HCT116 (cell line): ENCODE results near the gene SMIM3. TPM values are rescaled to one million over a fixed set of nuclear protein-coding genes. Genes with fewer than 3 reads are reported as not detected.
A peak's percentile ranks its signal among the peaks of the same experiment; 100 is the strongest.

Source experiments
- ATAC-seq: fragments of 200-7000 bp; cut with Tn5 transposase; 2 replicates; pipeline ENCODE4 v1.9.1; 2020; ENCODE audit warnings: mild to moderate bottlenecking, moderate library complexity
- BruUV-seq: library from RNA; stranded (reverse); fragments of 400-500 nt; replicated peaks from 2 replicates; lab custom pipeline; 2021; lab: Mats Ljungman, UMichigan
- CTCF ChIA-PET: fragments of 300-600 bp; sonication (Branson Sonifier 250); formaldehyde crosslinking; loops from one replicate; lab custom pipeline; 2021; ENCODE audit warnings: antibody characterized with exemption; lab: Charles Lee
- POLR2A ChIA-PET: fragments of 300-600, 350-600 bp; sonication (Branson Sonifier 250); formaldehyde crosslinking; loops from one replicate; lab custom pipeline; 2021; ENCODE audit warnings: antibody characterized with exemption; lab: Charles Lee
- RAD21 ChIA-PET, 2 experiments: fragments of 300-600 bp; sonication (Branson Sonifier 250); formaldehyde crosslinking; loops; one replicate each; lab custom pipeline; 2023; ENCODE audit warnings: low total read pairs in 2 of 2; ENCODE audit not compliant: uncharacterized antibody in 2 of 2, unreplicated experiment in 2 of 2, low non-redundant PET in 1 of 2; lab: Charles Lee
- DNase-seq: peaks from one replicate; pipeline ENCODE4 v3.0.0-alpha.2; 2010; ENCODE audit warnings: low read depth, low spot score
- H2AFZ ChIP-seq: fragments of 200-600 bp; shearing (Covaris generic), sonication (generic); 2 replicates; pipeline ENCODE4 v1.6.1; 2017; ENCODE audit warnings: low read depth, mixed run types, mixed read lengths, antibody characterized with exemption, low read length; ENCODE audit not compliant: poor library complexity, severe bottlenecking
- H3K27ac ChIP-seq: 2 replicates; pipeline ENCODE4 v1.5.1; 2012; ENCODE audit warnings: low read depth, low read length
- H3K27me3 ChIP-seq: fragments of 200-600 bp; sonication (generic); 2 replicates; pipeline ENCODE4 v1.6.1; 2016; ENCODE audit warnings: mixed run types, low read length, mixed read lengths; ENCODE audit not compliant: insufficient read depth
- H3K36me3 ChIP-seq, 2 experiments: fragments of 200-500 bp in 1 of 2; fragments of 200-600 bp in 1 of 2; sonication (Bioruptor generic) in 1 of 2; sonication (generic) in 1 of 2; 2 replicates each; pipeline versions ENCODE4 v1.5.1 to v1.6.1; 2014 to 2016; ENCODE audit warnings: low read length in 2 of 2, inconsistent platforms in 1 of 2, mixed read lengths in 1 of 2, mixed run types in 1 of 2; ENCODE audit not compliant: insufficient read depth in 2 of 2, control insufficient read depth in 1 of 2
- H3K4me1 ChIP-seq, 2 experiments: fragments of 200-600 bp in 1 of 2; sonication (generic) in 1 of 2; 2 replicates each; pipeline versions ENCODE4 v1.5.1 to v1.6.1; 2012 to 2017; ENCODE audit warnings: low read length in 2 of 2, inconsistent platforms in 1 of 2, mild to moderate bottlenecking in 1 of 2, mixed read lengths in 1 of 2, mixed run types in 1 of 2, moderate library complexity in 1 of 2; ENCODE audit not compliant: insufficient read depth in 2 of 2, control insufficient read depth in 1 of 2
- H3K4me2 ChIP-seq: fragments of 200-600 bp; sonication (generic); 2 replicates; pipeline ENCODE4 v1.6.1; 2017; ENCODE audit warnings: mixed run types, low read length, mixed read lengths
- H3K4me3 ChIP-seq, 2 experiments: fragments of 200-600 bp in 1 of 2; sonication (generic) in 1 of 2; replicated peaks in 1 of 2; 2 replicates each; pipeline ENCODE4 v1.5.1; 2011 to 2016; ENCODE audit warnings: low read length in 2 of 2, control low read depth in 1 of 2, low read depth in 1 of 2, mild to moderate bottlenecking in 1 of 2, mixed read lengths in 1 of 2, mixed run types in 1 of 2
- H3K79me2 ChIP-seq: fragments of 200-600 bp; sonication (generic); 2 replicates; pipeline ENCODE4 v1.6.1; 2017; ENCODE audit warnings: mild to moderate bottlenecking, mixed run types, low read length, moderate library complexity, mixed read lengths; ENCODE audit not compliant: insufficient read depth
- H3K9ac ChIP-seq: fragments of 200-600 bp; sonication (generic); 2 replicates; pipeline ENCODE4 v1.6.1; 2016; ENCODE audit warnings: low read length, mixed read lengths
- H3K9me2 ChIP-seq: fragments of 200-600 bp; sonication (generic), shearing (Covaris generic); 2 replicates; pipeline ENCODE4 v1.6.1; 2017; ENCODE audit warnings: mixed run types, mild to moderate bottlenecking, moderate library complexity; ENCODE audit not compliant: insufficient read depth
- H3K9me3 ChIP-seq, 2 experiments: fragments of 200-500 bp in 1 of 2; fragments of 200-600 bp in 1 of 2; sonication (Bioruptor generic) in 1 of 2; sonication (generic) in 1 of 2; 2 replicates each; pipeline ENCODE4 v1.6.1; 2014 to 2017; ENCODE audit warnings: low read length in 2 of 2, mixed read lengths in 2 of 2, inconsistent platforms in 1 of 2, low read depth in 1 of 2, mild to moderate bottlenecking in 1 of 2, mixed run types in 1 of 2, moderate library complexity in 1 of 2; ENCODE audit not compliant: control insufficient read depth in 1 of 2, insufficient read depth in 1 of 2
- H4K20me1 ChIP-seq: fragments of 200-600 bp; sonication (generic), shearing (Covaris generic); 2 replicates; pipeline ENCODE4 v1.6.1; 2017; ENCODE audit warnings: mixed run types, mild to moderate bottlenecking, moderate library complexity; ENCODE audit not compliant: insufficient read depth
- ATF3 ChIP-seq: IDR thresholded peaks from 2 replicates; pipeline ENCODE4 v1.6.1; 2012
- CBX3 ChIP-seq: IDR thresholded peaks from 2 replicates; pipeline ENCODE4 v1.6.1; 2012; ENCODE audit warnings: low read depth
- CEBPB ChIP-seq: IDR thresholded peaks from 2 replicates; pipeline ENCODE4 v1.6.1; 2012; ENCODE audit warnings: low read depth
- CTCF ChIP-seq, 3 experiments: fragments of 200-600 bp in 1 of 3; sonication (generic) in 1 of 3; IDR thresholded peaks in 2 of 3; conservative IDR thresholded peaks in 1 of 3; 2 replicates each; pipeline ENCODE4 v1.5.1; 2012 to 2017; ENCODE audit warnings: low read depth in 2 of 3, low read length in 2 of 3, antibody characterized with exemption in 1 of 3, borderline replicate concordance in 1 of 3, control low read depth in 1 of 3, mild to moderate bottlenecking in 1 of 3, mixed read lengths in 1 of 3, mixed run types in 1 of 3, moderate library complexity in 1 of 3; ENCODE audit not compliant: insufficient read depth in 1 of 3
- EGR1 ChIP-seq: IDR thresholded peaks from 2 replicates; pipeline ENCODE4 v1.6.1; 2012; ENCODE audit warnings: low read depth
- ELF1 ChIP-seq: IDR thresholded peaks from 2 replicates; pipeline ENCODE4 v1.6.1; 2012; ENCODE audit warnings: low read depth, borderline replicate concordance
- EZH2 ChIP-seq: fragments of 200-600 bp; sonication (generic); IDR thresholded peaks from 2 replicates; pipeline ENCODE4 v1.6.1; 2017; ENCODE audit warnings: antibody characterized with exemption, mixed run types
- FOSL1 ChIP-seq: IDR thresholded peaks from 2 replicates; pipeline ENCODE4 v1.6.1; 2012; ENCODE audit warnings: low read depth
- SIN3A ChIP-seq: IDR thresholded peaks from 2 replicates; pipeline ENCODE4 v1.6.1; 2012; ENCODE audit warnings: low read depth
- SP1 ChIP-seq: IDR thresholded peaks from 2 replicates; pipeline ENCODE4 v1.6.1; 2012; ENCODE audit warnings: low read depth
- TCF7L2 ChIP-seq: IDR thresholded peaks from 2 replicates; pipeline ENCODE4 v1.7.0; 2011; ENCODE audit warnings: borderline replicate concordance, inconsistent platforms; ENCODE audit not compliant: insufficient read depth, insufficient read length; ENCODE audit errors: extremely low read depth
- ZBTB33 ChIP-seq: IDR thresholded peaks from 2 replicates; pipeline ENCODE4 v1.6.1; 2011; ENCODE audit warnings: mild to moderate bottlenecking, low read length, moderate library complexity; ENCODE audit not compliant: insufficient replicate concordance; ENCODE audit errors: extremely low read depth
- ZFX ChIP-seq: fragments of 450-650 bp; IDR thresholded peaks from 2 replicates; pipeline ENCODE4 v1.6.1; 2017
- ZNF274 ChIP-seq: fragments of 200-500 bp; sonication (Bioruptor generic); IDR thresholded peaks from 2 replicates; pipeline ENCODE4 v1.6.1; 2014; ENCODE audit warnings: mild to moderate bottlenecking, low read depth, low read length, inconsistent platforms
- intact Hi-C: fragments of 100-400 bp; cut with micrococcal nuclease; formaldehyde crosslinking; loops from 2 replicates; pipeline ENCODE4 v1.10.0; 2022
- total RNA-seq: library from RNA; stranded (reverse); gene quantifications from one replicate; pipeline ENCODE4 v1.2.1, GENCODE V29; 2021; ENCODE audit not compliant: unreplicated experiment

Gene SMIM3
- total RNA-seq, 1 experiment from 2014 or later: 35.4 TPM

GRCh38 chr5:150758203-150758530 is 20.4 kb upstream of the SMIM3 start:
- peaks cover 5 to 19% of the 10 kb centered on the region in 2 experiments for H3K4me1 ChIP-seq
- peak overlapping the region; percentile 76 for H3K27ac ChIP-seq
- intact Hi-C loops: loop anchor here (1.0 to 5.0 kb wide), 3 partner anchors 21 to 89 kb away; partner anchors contain the start of genes RBM22 and SMIM3
- no peak overlapping the region for H2AFZ ChIP-seq
- H3K4me3 ChIP-seq: peak overlapping the region; percentile 94 to 95
- TF ChIP-seq ZFX (peak; percentile 85), TCF7L2 (no peak), EGR1 (no peak)
- H4K20me1 ChIP-seq: no peaks in the 10 kb centered on the region
- H3K4me2 ChIP-seq: peak overlapping the region; percentile 86
- CTCF ChIA-PET: no interaction called here
- POLR2A ChIA-PET: interaction anchor here (1.0 to 1.5 kb wide), 8 partner anchors 12 to 32 kb away, joined by 3 to 7 read pairs (median 5); partner anchors contain the start of gene SMIM3
- no peaks in the 10 kb centered on the region for H3K27me3 ChIP-seq
- H3K36me3 ChIP-seq: peaks cover 25% of the 10 kb centered on the region in 2 experiments
- no peaks in the 10 kb centered on the region for H3K9me3 ChIP-seq
- peaks cover 51% of the 10 kb centered on the region for H3K79me2 ChIP-seq
- BruUV-seq: TSS peak; percentile 65
- ATAC-seq: peak; percentile 25
- H3K9me2 ChIP-seq: no peaks in the 10 kb centered on the region
- RAD21 ChIA-PET: interaction anchor here in 1 of 2 experiments (1.0 kb wide), 1 partner anchor 25 kb away, joined by 3 read pairs; no protein-coding TSS in a partner anchor
- DNase-seq: no peak
- peak overlapping the region; percentile 84 for H3K9ac ChIP-seq

- Histone ChIP-seq H4K20me1 (no peaks in the 10 kb centered on the region), H3K9me3 (no peaks in the 10 kb centered on the region), H3K27ac (peak within 1 kb of the TSS; percentile 76), H3K9me2 (no peaks in the 10 kb centered on the region), H3K36me3 (peaks cover 19 to 21% of the 10 kb centered on the region in 2 experiments), H3K9ac (peak within 1 kb of the TSS; percentile 84), H3K4me2 (peak within 1 kb of the TSS; percentile 86), H3K4me1 (peaks cover 5 to 22% of the 10 kb centered on the region in 2 experiments), H3K4me3 (peak within 1 kb of the TSS; percentile 94 to 95), H3K27me3 (no peaks in the 10 kb centered on the region), H2AFZ (peak within 1 kb of the TSS; percentile 80), H3K79me2 (peaks cover 46% of the 10 kb centered on the region)
- peak; percentile 94 for ATAC-seq
- intact Hi-C loops: loop anchor here (1.0 to 5.0 kb wide), 3 partner anchors 20 to 89 kb away; partner anchors contain the start of genes RBM22 and SMIM3
- ChIA-PET RAD21 (interaction anchor here in 1 of 2 experiments (0.6 to 1.0 kb wide), 2 partner anchors 25 to 58 kb away, joined by 3 read pairs; partner anchors contain the start of gene RBM22), POLR2A (interaction anchor here (0.6 to 1.5 kb wide), 9 partner anchors 12 to 33 kb away, joined by 3 to 7 read pairs (median 5); partner anchors contain the start of gene SMIM3), CTCF (interaction anchor here (0.7 kb wide), 1 partner anchor 58 kb away, joined by 4 read pairs; the partner anchor contains the start of gene RBM22)
- DNase-seq: peak; percentile 99
- BruUV-seq: no TSS peak
- TF ChIP-seq CTCF (IDR thresholded peaks at IDR 0.05 in 2 of 3, conservative IDR thresholded peaks at IDR 0.05 in 1 of 3; ENCODE audit: borderline replicate concordance in 1 of 3, insufficient read depth in 1 of 3, low read depth in 2 of 3, low read length in 2 of 3): no peak
- TF ChIP-seq ATF3: no peak
- peak; percentile 99 for TF ChIP-seq SP1
- TF ChIP-seq ELF1: peak; percentile 45; the same call in 1 of the 2 replicates
- TF ChIP-seq CEBPB: no peak
- no peak for TF ChIP-seq ZBTB33
- no peak for TF ChIP-seq FOSL1
- TF ChIP-seq CBX3: peak; percentile 54; the same call in 1 of the 2 replicates
- no peak for TF ChIP-seq ZNF274
- peak; percentile 51; the same call in 1 of the 2 replicates for TF ChIP-seq SIN3A
- TF ChIP-seq EZH2: no peak
These were observed 19.8 kb upstream of the SMIM3 start, which contains the start of gene DCTN4 for GRCh38 chr5:150758531-150759333. DCTN4 (minus strand) TSS chr5:150759017; CDS start chr5:150758993, 24 bp downstream.
